Activated T-cell treated with anti-CD3 and anti-CD28 coated beads, Interleukin-2, amount 50 U/mL, for 24 hours (primary cell): Measurements from ENCODE around the gene HDAC2.

Experiments
- DNase-seq: peaks from one replicate; pipeline ENCODE4 v3.0.0-alpha.2; 2020
- H3K27ac Mint-ChIP-seq: 2 replicates; pipeline ENCODE4 v1.8.0; 2020; ENCODE audit warnings: mild to moderate bottlenecking, mixed read lengths
- H3K27me3 Mint-ChIP-seq: 2 replicates; pipeline ENCODE4 v1.8.0; 2020; ENCODE audit warnings: mixed read lengths
- H3K36me3 Mint-ChIP-seq: 2 replicates; pipeline ENCODE4 v1.8.0; 2020; ENCODE audit warnings: low read depth, mixed read lengths
- H3K4me1 Mint-ChIP-seq: 2 replicates; pipeline ENCODE4 v1.8.0; 2020; ENCODE audit warnings: low read depth, mixed read lengths
- H3K4me3 Mint-ChIP-seq: 2 replicates; pipeline ENCODE4 v1.8.0; 2020; ENCODE audit warnings: mild to moderate bottlenecking, moderate library complexity, mixed read lengths
- H3K9me3 Mint-ChIP-seq: 2 replicates; pipeline ENCODE4 v1.8.0; 2020; ENCODE audit warnings: mixed read lengths

The HDAC2 gene

DNA sequence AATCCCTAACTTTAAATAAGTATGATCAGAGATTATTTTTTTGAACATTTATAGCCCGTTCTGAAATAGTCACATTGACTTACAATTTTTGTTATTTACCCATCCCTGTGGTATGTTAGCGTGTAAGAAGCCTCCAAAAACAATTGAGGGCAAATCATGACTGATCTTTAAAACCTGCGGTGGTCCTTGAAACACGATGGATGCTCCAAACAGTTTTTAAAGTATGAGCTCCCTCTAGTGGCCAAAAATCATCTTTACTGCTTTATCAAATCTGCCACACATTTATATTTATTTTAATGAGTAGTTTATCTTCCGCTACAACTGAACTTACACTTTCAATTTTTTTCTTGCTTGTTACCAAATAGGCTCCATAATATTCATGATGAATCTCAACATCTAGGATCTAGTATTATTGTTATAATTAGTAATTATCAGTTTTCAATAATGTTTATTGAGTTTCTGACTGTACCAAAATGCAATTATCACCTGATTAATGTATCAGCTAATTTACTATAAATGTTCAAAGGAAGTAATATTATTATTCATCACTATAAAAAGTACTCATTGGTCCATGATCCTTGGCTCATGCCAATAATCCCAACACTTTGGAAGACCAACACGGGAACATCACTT is 61.6 kb downstream of the HDAC2 start:
- Mint-ChIP-seq H3K27ac (no peak overlapping the region), H3K4me3 (no peak overlapping the region), H3K27me3 (peaks cover 13% of the 10 kb centered on the region), H3K9me3 (no peaks in the 10 kb centered on the region), H3K4me1 (peaks cover 2% of the 10 kb centered on the region), H3K36me3 (no peaks in the 10 kb centered on the region)
- DNase-seq, result no peak

DNA sequence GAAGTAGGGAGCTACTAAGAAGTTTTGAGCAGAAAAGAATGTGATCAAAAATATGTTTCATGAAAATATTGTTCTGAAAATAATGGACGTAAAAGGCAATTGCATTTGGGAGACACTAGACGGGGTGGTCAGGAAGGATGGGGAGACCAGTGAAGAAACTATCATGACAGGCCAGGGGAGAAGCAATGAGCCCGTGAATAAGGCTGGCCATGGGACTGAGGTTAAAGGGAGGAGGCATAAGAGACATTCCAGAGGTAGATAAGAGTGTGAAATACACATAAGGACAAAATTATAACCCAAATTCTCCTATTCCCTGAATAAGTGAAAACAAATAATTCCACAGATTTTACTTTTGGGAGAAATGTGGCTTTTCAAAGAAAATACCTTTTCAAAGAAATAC is 62.1 kb downstream of the HDAC2 start:
- Mint-ChIP-seq H3K36me3 (no peaks in the 10 kb centered on the region), H3K4me3 (no peak overlapping the region), H3K9me3 (no peaks in the 10 kb centered on the region), H3K4me1 (peaks cover 2% of the 10 kb centered on the region), H3K27me3 (peaks cover 13% of the 10 kb centered on the region), H3K27ac (no peak overlapping the region)
- no peak for DNase-seq

DNA sequence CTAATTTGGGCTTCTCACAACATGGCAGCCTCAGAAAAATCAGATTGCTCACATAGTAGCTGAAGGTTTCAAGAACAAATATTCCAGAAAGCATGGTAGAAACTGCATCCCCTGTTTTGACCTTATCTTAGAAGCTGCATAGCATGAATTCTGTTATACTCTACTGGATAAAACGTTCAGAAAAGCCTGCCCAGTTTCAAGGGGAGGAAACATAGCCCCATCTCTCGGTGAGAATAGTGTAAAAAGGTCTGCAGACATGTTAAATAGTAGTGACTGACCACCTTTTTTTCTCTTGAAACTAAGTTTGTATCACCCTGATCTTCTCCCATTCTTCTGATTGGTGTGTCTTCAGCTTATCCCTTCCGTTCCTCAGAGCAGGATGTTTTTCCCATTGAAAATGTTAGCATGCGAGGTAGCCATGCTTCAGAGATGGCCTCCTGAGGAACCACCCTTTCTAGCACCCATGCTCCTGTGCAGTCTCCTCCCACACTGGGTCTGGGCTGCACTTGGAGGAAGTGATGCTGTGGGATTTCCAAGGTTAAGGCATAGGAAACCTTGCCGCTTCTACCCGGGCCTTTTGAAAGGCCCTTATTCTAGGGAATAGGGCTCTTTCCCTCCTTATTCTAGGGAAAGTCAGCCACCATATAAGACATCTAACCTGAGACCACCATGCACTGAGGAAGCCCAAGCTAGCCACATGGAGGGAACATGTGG is 63.7 kb downstream of the HDAC2 start:
- Mint-ChIP-seq H3K9me3 (no peaks in the 10 kb centered on the region), H3K4me1 (peaks cover 2% of the 10 kb centered on the region), H3K36me3 (no peaks in the 10 kb centered on the region), H3K27me3 (peaks cover 13% of the 10 kb centered on the region), H3K4me3 (no peak overlapping the region), H3K27ac (no peak overlapping the region)
- no peak for DNase-seq

DNA sequence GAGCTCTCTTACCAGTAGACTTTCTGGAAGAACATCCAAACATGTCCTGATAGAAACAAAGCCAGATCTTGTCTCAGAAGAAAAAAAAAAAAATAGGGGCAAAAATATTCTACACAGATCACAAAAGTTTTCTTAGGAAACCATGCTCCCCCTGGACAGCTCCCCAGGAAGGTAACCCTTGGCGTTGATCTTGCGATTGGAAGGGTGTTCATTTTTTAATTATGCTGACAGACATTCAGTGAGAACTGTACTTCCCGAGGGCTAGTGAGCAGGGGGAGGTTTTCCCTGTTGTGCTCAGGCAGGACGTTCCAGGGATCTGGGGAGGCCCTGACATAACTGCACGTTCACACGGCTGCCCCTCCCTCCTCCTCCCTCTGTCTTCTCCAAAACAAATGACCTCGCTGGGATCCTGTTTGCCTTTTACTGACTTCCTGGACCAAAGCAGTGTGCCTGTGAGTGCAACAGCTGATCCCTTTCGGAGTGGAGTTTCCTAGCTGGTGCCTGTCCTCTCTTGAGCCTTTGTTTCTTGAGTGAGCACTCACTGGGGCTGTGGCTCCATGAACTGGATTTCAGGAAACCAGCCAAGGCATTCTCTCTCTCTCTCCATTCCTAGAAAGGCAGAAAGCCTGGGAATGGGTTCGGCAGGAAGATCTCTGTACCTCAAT is 67.2 kb downstream of the HDAC2 start:
- H3K9me3 Mint-ChIP-seq, result no peaks in the 10 kb centered on the region

DNA sequence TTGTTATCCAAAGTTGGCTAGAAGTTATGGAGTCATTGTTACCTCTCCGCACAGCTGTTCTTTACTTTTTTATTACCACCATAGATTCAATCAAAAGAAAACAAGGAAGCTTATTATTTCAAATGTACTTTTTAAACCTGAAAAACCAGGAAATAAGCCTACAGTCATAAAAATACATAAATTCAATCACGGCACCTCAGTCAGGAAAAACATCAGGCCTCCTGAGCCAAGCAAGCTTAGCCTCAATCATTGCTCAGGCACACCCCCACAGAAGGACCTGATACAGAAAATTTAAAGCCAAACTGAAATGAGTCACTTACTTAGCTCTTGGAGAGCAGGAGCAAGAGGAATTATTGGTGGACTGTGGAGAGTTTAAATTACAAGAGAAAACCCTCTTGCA is 69.5 kb downstream of the HDAC2 start:
- Mint-ChIP-seq H3K36me3 (no peaks in the 10 kb centered on the region), H3K27ac (no peak overlapping the region), H3K4me3 (no peak overlapping the region), H3K4me1 (no peaks in the 10 kb centered on the region), H3K27me3 (peaks cover 5% of the 10 kb centered on the region), H3K9me3 (no peaks in the 10 kb centered on the region)
- no peak for DNase-seq

More for the DNA sequence above, 67.2 kb downstream of the HDAC2 start:
- Mint-ChIP-seq H3K27me3 (peaks cover 5% of the 10 kb centered on the region), H3K4me3 (no peak overlapping the region), H3K36me3 (no peaks in the 10 kb centered on the region), H3K4me1 (no peaks in the 10 kb centered on the region), H3K27ac (no peak overlapping the region)
- no peak for DNase-seq

DNA sequence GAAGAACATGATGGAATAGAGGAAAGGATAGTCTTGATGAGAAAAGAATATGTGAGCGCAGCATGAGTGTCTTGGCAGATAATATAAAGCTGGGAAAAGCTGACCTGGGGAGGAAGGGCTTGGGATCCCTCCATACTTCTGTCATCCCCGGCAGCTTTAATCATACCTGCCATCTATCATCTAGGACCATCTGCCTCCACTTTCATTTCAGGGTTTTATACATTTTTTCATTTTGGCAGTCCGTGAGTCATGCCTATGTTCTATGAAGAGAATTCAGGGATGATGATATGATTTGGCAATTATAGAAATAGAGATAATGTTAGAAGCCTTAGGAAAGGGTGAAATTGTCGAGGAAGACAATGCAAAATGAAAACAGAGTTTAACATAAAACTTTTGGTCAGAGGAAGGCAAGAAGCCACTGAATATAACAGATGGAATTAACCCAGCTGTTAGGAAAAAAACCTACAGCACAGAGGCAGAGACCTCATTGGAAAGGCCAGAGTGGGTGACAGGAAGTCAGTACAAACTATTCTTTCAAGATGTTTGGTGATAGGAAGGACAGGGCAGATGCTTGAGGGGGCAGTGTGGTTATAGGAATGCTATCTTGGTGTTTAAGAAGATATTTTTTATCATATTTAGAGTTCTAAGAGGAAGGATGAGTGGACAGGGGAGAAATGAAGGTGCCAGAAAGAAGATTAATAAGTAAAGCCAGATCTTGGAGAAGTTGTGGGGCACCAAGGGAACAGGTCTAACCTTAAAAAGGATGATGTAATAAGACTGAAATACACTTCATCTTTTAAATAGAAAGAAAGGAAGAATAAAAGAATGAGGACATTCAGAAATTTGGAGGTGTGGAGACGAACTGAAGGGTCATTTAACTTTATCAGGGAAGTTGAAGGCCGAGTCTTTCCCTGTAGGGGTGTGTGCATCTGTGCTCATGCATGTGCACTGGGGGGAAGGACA is 76.0 kb downstream of the HDAC2 start:
- Mint-ChIP-seq H3K27me3 (peaks cover 15% of the 10 kb centered on the region), H3K4me1 (no peaks in the 10 kb centered on the region), H3K4me3 (no peak overlapping the region), H3K9me3 (peaks cover 2% of the 10 kb centered on the region), H3K36me3 (no peaks in the 10 kb centered on the region), H3K27ac (no peak overlapping the region)
- DNase-seq, result no peak

DNA sequence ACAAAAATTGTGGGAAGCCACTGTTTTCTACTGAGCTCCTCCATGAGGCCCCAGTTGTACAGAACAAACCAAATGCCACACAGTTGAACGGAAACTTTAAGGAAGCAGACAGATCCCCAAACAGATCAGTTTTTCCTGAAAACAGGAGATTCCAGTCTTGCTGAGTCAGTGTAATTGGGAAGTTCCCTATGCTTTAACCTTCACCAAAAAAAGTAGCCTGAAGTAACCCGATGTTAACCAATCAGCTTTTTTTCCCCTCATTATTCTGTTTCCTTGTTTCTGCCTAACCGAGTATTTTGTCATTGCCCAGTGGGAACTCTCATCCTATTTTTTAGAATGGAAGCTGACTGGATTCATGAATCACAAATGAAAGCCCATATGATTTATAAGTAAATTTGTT is 77.1 kb downstream of the HDAC2 start:
- Mint-ChIP-seq H3K9me3 (peaks cover 2% of the 10 kb centered on the region), H3K27me3 (peaks cover 16% of the 10 kb centered on the region), H3K27ac (no peak overlapping the region), H3K36me3 (no peaks in the 10 kb centered on the region), H3K4me1 (no peaks in the 10 kb centered on the region), H3K4me3 (no peak overlapping the region)
- no peak for DNase-seq

DNA sequence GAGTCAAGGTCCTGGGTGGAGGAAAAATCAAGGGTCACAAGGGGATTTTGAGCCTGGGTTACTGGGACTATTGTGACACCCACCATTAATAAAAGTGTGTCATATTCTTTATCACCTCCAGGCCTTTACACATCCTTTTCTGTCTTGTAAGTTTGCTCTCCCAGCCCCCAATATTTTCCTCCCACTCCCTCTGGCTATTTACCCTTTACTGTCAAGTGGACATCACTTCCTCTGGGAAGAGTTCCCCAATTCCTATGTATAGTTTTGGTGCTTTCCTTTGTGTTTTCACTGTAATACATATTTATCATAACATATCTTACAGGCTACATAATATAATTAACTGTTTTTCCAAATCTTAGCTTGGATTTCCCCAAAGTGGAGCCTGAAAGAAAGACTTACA is 77.5 kb downstream of the HDAC2 start:
- no peak for DNase-seq
- no peak overlapping the region for H3K4me3 Mint-ChIP-seq
- no peaks in the 10 kb centered on the region for H3K36me3 Mint-ChIP-seq
- peaks cover 2% of the 10 kb centered on the region for H3K9me3 Mint-ChIP-seq
- peaks cover 19% of the 10 kb centered on the region for H3K27me3 Mint-ChIP-seq
- H3K27ac Mint-ChIP-seq, result no peak overlapping the region
- H3K4me1 Mint-ChIP-seq, result no peaks in the 10 kb centered on the region

DNA sequence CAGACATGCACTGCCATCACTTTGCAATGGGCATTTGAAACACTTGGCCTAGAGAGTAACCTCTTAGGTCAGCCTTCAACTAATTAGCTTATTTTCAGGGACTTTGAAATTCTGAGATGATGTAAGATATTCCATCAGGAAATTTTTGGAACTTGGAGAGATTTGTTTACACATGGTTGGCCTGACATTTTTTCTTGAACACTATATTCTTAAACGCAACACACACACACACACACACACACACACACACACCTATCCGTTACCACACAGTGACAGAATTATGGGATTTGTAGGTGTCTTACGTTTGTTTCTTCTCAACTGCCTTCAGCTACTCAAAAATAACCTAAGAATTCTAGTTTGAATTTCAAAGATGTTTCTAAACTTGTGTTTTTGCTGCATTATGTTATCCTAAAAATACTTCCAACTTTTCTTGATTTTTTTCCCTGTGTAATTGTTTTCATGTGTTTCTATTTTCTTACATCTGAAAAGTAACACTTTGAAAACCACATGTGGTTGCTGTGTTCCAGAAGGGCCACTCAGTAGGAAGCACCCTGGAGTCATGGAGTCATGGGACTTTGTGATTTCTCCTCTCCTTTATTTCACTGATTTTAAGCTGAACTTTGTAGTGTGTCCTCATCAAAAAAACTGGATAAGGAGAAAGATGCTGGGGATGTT is 81.9 kb downstream of the HDAC2 start:
- Mint-ChIP-seq H3K27me3 (peaks cover 23% of the 10 kb centered on the region), H3K4me3 (no peak overlapping the region), H3K9me3 (peaks cover 2% of the 10 kb centered on the region), H3K36me3 (no peaks in the 10 kb centered on the region), H3K4me1 (no peaks in the 10 kb centered on the region), H3K27ac (no peak overlapping the region)
- no peak for DNase-seq

DNA sequence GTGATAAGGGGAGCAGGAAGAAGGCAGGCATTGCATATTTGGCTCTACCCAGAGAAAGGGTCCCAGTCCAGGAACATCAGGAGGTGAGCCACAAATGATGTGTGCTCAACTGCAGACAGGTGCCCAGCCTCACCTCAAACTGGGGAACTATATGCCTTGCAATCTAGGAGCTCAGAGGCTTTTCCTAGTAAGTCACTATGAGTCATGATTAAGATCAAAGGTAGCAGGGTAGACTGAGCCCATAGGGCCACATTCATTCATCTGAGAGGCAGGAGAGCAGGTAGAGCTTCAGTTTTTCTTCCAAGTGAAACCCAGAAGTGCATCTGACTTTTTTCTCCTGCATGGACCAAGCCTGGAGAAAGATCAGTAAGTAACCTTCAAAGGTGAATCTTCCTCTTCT is 82.5 kb downstream of the HDAC2 start:
- no peak overlapping the region for H3K27ac Mint-ChIP-seq
- H3K36me3 Mint-ChIP-seq, result no peaks in the 10 kb centered on the region
- no peak for DNase-seq
- no peaks in the 10 kb centered on the region for H3K4me1 Mint-ChIP-seq
- H3K9me3 Mint-ChIP-seq, result peaks cover 2% of the 10 kb centered on the region
- H3K27me3 Mint-ChIP-seq, result peaks cover 19% of the 10 kb centered on the region
- no peak overlapping the region for H3K4me3 Mint-ChIP-seq

DNA sequence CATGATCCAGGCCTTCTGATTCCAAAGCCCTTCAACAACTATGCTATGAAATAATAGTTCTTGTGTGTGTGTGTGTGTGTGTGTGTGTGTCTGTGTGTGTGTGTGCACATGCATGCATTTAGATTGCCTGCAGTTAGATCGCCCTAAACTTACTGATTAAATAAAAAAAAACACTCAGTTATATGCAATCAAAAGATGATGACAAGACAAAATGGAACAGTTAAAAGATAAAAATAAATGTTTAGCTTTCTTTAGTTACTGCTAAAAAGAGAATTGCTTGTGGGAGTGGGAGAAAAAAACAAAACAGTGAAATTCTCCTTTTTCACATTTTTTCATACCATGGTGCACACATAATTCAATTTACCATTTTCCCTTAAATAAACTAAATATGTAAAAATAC is 84.4 kb downstream of the HDAC2 start:
- Mint-ChIP-seq H3K4me3 (no peak overlapping the region), H3K27ac (no peak overlapping the region), H3K4me1 (no peaks in the 10 kb centered on the region), H3K9me3 (no peaks in the 10 kb centered on the region), H3K27me3 (peaks cover 28% of the 10 kb centered on the region), H3K36me3 (no peaks in the 10 kb centered on the region)
- no peak for DNase-seq

DNA sequence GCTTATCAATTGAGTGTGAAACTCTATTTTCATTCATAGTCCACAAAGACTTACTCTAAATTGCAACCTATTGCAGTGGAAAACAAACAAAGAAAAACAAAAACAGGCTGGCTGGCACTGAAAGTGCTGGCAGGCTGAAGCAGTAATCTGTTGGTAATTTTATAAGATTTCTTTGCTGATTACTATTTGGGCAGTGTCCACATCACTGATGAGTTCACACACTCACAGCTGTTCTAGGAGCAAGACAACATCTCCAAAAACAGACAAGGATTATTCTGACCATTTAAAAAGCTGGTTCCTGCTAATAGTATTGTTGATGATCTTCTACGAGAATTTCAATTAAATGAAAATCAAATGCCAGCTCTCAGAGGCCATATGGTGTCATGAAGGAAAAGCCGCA is 86.9 kb downstream of the HDAC2 start:
- peaks cover 45% of the 10 kb centered on the region for H3K27me3 Mint-ChIP-seq
- H3K4me1 Mint-ChIP-seq, result no peaks in the 10 kb centered on the region
- DNase-seq, result no peak

More for the DNA sequence above, 86.9 kb downstream of the HDAC2 start:
- no peak overlapping the region for H3K27ac Mint-ChIP-seq
- no peaks in the 10 kb centered on the region for H3K36me3 Mint-ChIP-seq
- no peak overlapping the region for H3K4me3 Mint-ChIP-seq
- no peaks in the 10 kb centered on the region for H3K9me3 Mint-ChIP-seq
